GM12878 (cell line): ENCODE measurements around the gene MTF2. TPM values are rescaled to one million over a fixed set of nuclear protein-coding genes. Genes with fewer than 3 reads are reported as not detected.

ENCODE experiments used
- ATAC-seq: fragments of 200-7000 bp; cut with Tn5 transposase; 3 replicates; pipeline ENCODE4 v1.9.1; 2020; ENCODE audit warnings: mild to moderate bottlenecking, moderate library complexity
- BruUV-seq: library from RNA; stranded (reverse); fragments of 400-500 nt; replicated peaks from 2 replicates; lab custom pipeline; 2021; lab: Mats Ljungman, UMichigan
- CTCF ChIA-PET: fragments of 300-600 bp; sonication (Branson Sonifier 250); formaldehyde crosslinking; extraction: SDS; loops from one replicate; lab custom pipeline; 2021; ENCODE audit warnings: inconsistent platforms; lab: Yijun Ruan, JAX
- POLR2A ChIA-PET: fragments of 350-600 bp; formaldehyde crosslinking; extraction: SDS; loops from one replicate; lab custom pipeline; 2021; ENCODE audit warnings: inconsistent platforms; lab: Charles Lee
- RAD21 ChIA-PET: fragments of 300-600 bp; sonication (Branson Sonifier 250); formaldehyde crosslinking; loops from one replicate; lab custom pipeline; 2023; ENCODE audit warnings: antibody characterized with exemption; ENCODE audit not compliant: unreplicated experiment; lab: Charles Lee
- SMC1A ChIA-PET: fragments of 300-600 bp; sonication (Branson Sonifier 250); formaldehyde crosslinking; loops from one replicate; lab custom pipeline; 2023; ENCODE audit not compliant: unreplicated experiment, uncharacterized antibody; lab: Charles Lee
- DNase-seq: peaks from one replicate; pipeline ENCODE4 v3.0.0-alpha.2; 2011; ENCODE audit warnings: low read depth, low spot score
- FAIRE-seq: peaks from 3 replicates; lab custom pipeline; 2011; peaks lifted over from hg19 to GRCh38; lab: Jason Lieb, UNC
- H2AFZ ChIP-seq: 2 replicates; pipeline ENCODE4 v1.6.0; 2011; ENCODE audit warnings: low read depth, low read length, control low read depth; ENCODE audit not compliant: control insufficient read depth
- H3K27ac ChIP-seq: 2 replicates; pipeline ENCODE4 v1.5.1; 2011; ENCODE audit warnings: control low read depth; ENCODE audit not compliant: control insufficient read depth, insufficient read depth
- H3K27me3 ChIP-seq, 2 experiments: replicated peaks in 1 of 2; 2 replicates each; pipeline versions ENCODE4 v1.6.0 to v1.6.1; 2011; ENCODE audit warnings: low read length in 1 of 2; ENCODE audit not compliant: control insufficient read depth in 2 of 2, insufficient read depth in 2 of 2
- H3K36me3 ChIP-seq, 2 experiments: 2 replicates each; pipeline ENCODE4 v1.5.1; 2011; ENCODE audit warnings: low read length in 1 of 2; ENCODE audit not compliant: control insufficient read depth in 2 of 2, insufficient read depth in 2 of 2
- H3K4me1 ChIP-seq: 2 replicates; pipeline ENCODE4 v1.6.1; 2011; ENCODE audit warnings: mild to moderate bottlenecking, low read length, moderate library complexity, mixed read lengths; ENCODE audit not compliant: control insufficient read depth, insufficient read depth
- H3K4me2 ChIP-seq: 2 replicates; pipeline ENCODE4 v1.6.0; 2011; ENCODE audit warnings: control low read depth; ENCODE audit not compliant: control insufficient read depth, insufficient read depth
- H3K4me3 ChIP-seq: fragments of 200-600 bp; sonication (generic); 2 replicates; pipeline ENCODE4 v1.5.1; 2016
- H3K79me2 ChIP-seq: 2 replicates; pipeline ENCODE4 v1.6.0; 2011; ENCODE audit warnings: low read length; ENCODE audit not compliant: control insufficient read depth, insufficient read depth
- H3K9ac ChIP-seq: 2 replicates; pipeline ENCODE4 v1.8.0; 2011; ENCODE audit warnings: low read length, control low read depth, mixed read lengths; ENCODE audit not compliant: control insufficient read depth, insufficient read depth
- H3K9me3 ChIP-seq: replicated peaks from 3 replicates; pipeline ENCODE4 v1.5.1; 2011; ENCODE audit warnings: mild to moderate bottlenecking, low read length; ENCODE audit not compliant: control insufficient read depth, insufficient read depth
- H4K20me1 ChIP-seq: 2 replicates; pipeline ENCODE4 v1.6.0; 2011; ENCODE audit not compliant: control insufficient read depth, insufficient read depth
- BHLHE40 ChIP-seq, 2 experiments: fragments of 450-650 bp in 1 of 2; IDR thresholded peaks; 2 replicates each; pipeline ENCODE4 v1.6.1; 2011 to 2017; ENCODE audit warnings: low read depth in 2 of 2, borderline replicate concordance in 1 of 2, improper control_type of control experiment in 1 of 2, low read length in 1 of 2, mild to moderate bottlenecking in 1 of 2
- CHD1 ChIP-seq: IDR thresholded peaks from 2 replicates; pipeline ENCODE4 v1.6.1; 2012; ENCODE audit warnings: low read depth, low read length, improper control_type of control experiment
- GABPA ChIP-seq: IDR thresholded peaks from 2 replicates; pipeline ENCODE4 v1.6.1; 2014; ENCODE audit warnings: antibody characterized with exemption, low read depth, mild to moderate bottlenecking, inconsistent platforms
- IRF4 ChIP-seq: IDR thresholded peaks from 2 replicates; pipeline ENCODE4 v1.6.1; 2011; ENCODE audit warnings: low read depth, low read length
- JUND ChIP-seq: IDR thresholded peaks from 2 replicates; pipeline ENCODE4 v1.6.1; 2012; ENCODE audit warnings: low read depth, mild to moderate bottlenecking, low read length, improper control_type of control experiment, moderate library complexity
- MXI1 ChIP-seq: fragments of 150-350 bp; IDR thresholded peaks from 2 replicates; pipeline ENCODE4 v1.6.1; 2011; ENCODE audit warnings: low read depth, mild to moderate bottlenecking, inconsistent platforms, low read length, improper control_type of control experiment
- RB1 ChIP-seq: fragments of 450-650 bp; formaldehyde crosslinking; IDR thresholded peaks from 2 replicates; pipeline ENCODE4 v1.6.1; 2017; ENCODE audit warnings: mild to moderate bottlenecking, borderline replicate concordance
- RBBP5 ChIP-seq: fragments of 200-600 bp; sonication (generic); conservative IDR thresholded peaks from 2 replicates; pipeline ENCODE4 v1.6.1; 2016
- TARDBP ChIP-seq: IDR thresholded peaks from 2 replicates; pipeline ENCODE4 v1.6.1; 2016; ENCODE audit warnings: borderline replicate concordance
- ZBED1 ChIP-seq: IDR thresholded peaks from 2 replicates; pipeline ENCODE4 v1.6.1; 2016; ENCODE audit warnings: borderline replicate concordance
- WGBS: methylation state at CpG from one replicate; pipeline ENCODE4 v1.1.6; 2016; ENCODE audit warnings: low lambda C conversion rate; ENCODE audit not compliant: insufficient replicate concordance, insufficient coverage; ENCODE audit errors: missing lambda C conversion rate; 5-methylcytosine and 5-hydroxymethylcytosine counted together
- in situ Hi-C: fragments of 300-500 bp; cut with MboI; formaldehyde crosslinking; loops from 9 replicates; pipeline ENCODE4 v1.14.3; 2018; ENCODE audit warnings: mixed read lengths
- intact Hi-C: fragments of 100-400 bp; cut with micrococcal nuclease; formaldehyde crosslinking; loops from one replicate; pipeline ENCODE4 v1.14.2; 2022; ENCODE audit not compliant: unreplicated experiment
- polyA plus RNA-seq, 11 experiments: library from polyadenylated mRNA; depleted of rRNA in 4 of 11; unstranded in 6 of 11; stranded (reverse) in 5 of 11; fragments of >200 nt; fragmentation: Nextera tagmentation in 4 of 11; fragmentation: Illumina TruSeq in 1 of 11; extraction: Ambion mirVana in 4 of 11; extraction: Trizol in 1 of 11; gene quantifications; 1 replicate in 1 of 11; 2 replicates in 10 of 11; pipeline versions ENCODE4 v1.2.1 to v1.2.3, GENCODE V29; 2011 to 2016; ENCODE audit warnings: inconsistent platforms in 2 of 11, missing spikeins in 2 of 11, low read depth in 1 of 11
- total RNA-seq, 4 experiments: library from RNA; depleted of rRNA in 3 of 4; stranded (reverse); fragments of >200 nt in 3 of 4; fragmentation: Illumina TruSeq in 1 of 4; extraction: Trizol in 1 of 4; gene quantifications; 2 replicates each; pipeline versions ENCODE4 v1.2.1 to v1.2.3, GENCODE V29; 2013 to 2021
- TF ChIP-seq, protein P1 (sequence below): fragments of 450-650 bp; conservative IDR thresholded peaks from 2 replicates; pipeline ENCODE4 v1.6.1; 2017; ENCODE audit warnings: mild to moderate bottlenecking, moderate library complexity
- TF ChIP-seq, protein P2 (sequence below): fragments of 450-650 bp; IDR thresholded peaks from 2 replicates; pipeline ENCODE4 v1.6.1; 2014; ENCODE audit warnings: mild to moderate bottlenecking

Gene MTF2
- total and polyA plus RNA-seq, 10 of the 15 experiments (the other 5 are each of a cell fraction or from before 2014, with no cell fraction given), result 22.6 to 74.9 (median 42.8) TPM

DNA sequence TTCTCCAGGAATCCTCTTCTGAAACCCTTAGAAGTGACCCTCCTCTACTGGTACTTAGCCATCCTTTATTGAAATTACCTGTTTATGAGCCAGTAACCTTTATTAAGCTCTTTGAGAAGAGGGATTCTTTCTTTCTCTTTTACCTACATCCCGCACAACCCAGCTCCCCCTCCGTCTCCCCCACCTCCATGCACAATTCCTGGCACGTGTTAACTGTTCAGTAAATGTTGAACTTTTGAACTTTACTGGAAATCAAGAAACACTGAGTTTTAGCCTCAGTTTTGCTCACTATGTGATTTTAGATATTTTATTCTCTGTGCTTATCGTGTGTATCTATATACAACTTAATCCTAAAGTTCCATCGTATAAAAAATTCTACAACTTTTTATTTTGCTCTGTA, 99.3 kb downstream of the MTF2 start:
- POLR2A ChIA-PET, result interaction anchor here (0.7 to 2.6 kb wide), 6 partner anchors 12 to 216 kb away, joined by 3 to 15 read pairs (median 5); partner anchors contain the start of gene MTF2
- peaks cover 90% of the 10 kb centered on the region for H3K79me2 ChIP-seq
- CTCF ChIA-PET, result interaction anchor here (0.7 to 1.4 kb wide), 2 partner anchors 91 to 98 kb away, joined by 5 to 10 read pairs; no protein-coding TSS in a partner anchor
- peak overlapping the region; percentile 99 for H3K27ac ChIP-seq
- no peak for DNase-seq
- FAIRE-seq, result no peak
- H3K4me2 ChIP-seq, result peak overlapping the region; percentile 89; the same call in 1 of the 2 replicates
- SMC1A ChIA-PET, result interaction anchor here (1.1 to 1.7 kb wide), 5 partner anchors 8 to 98 kb away, joined by 3 to 7 read pairs (median 4); partner anchors contain the start of gene MTF2
- BruUV-seq, result no TSS peak
- H3K4me1 ChIP-seq, result no peaks in the 10 kb centered on the region; the same call in 1 of the 2 replicates
- H3K36me3 ChIP-seq, result peaks cover 2 to 7% of the 10 kb centered on the region in 2 experiments; a peak in 2 of 4 replicates
- RAD21 ChIA-PET, result interaction anchor here (1.1 to 1.4 kb wide), 3 partner anchors 97 to 255 kb away, joined by 3 to 10 read pairs (median 3); no protein-coding TSS in a partner anchor
- intact Hi-C loops (loop anchor here (2.0 to 10.0 kb wide), 2 partner anchors 344 to 668 kb away; partner anchors contain the start of gene RPL5), in situ Hi-C loops (no loop called here)
- H3K27me3 ChIP-seq, result no peaks in the 10 kb centered on the region
- peak; percentile 53 to 59; a peak in 2 of 4 replicates for TF ChIP-seq BHLHE40 (IDR thresholded peaks at IDR 0.05; ENCODE audit: borderline replicate concordance in 1 of 2, low read depth in 2 of 2, low read length in 1 of 2)
- TF ChIP-seq RBBP5, result no peak
- TF ChIP-seq JUND, result no peak
- TF ChIP-seq, protein P1, sequence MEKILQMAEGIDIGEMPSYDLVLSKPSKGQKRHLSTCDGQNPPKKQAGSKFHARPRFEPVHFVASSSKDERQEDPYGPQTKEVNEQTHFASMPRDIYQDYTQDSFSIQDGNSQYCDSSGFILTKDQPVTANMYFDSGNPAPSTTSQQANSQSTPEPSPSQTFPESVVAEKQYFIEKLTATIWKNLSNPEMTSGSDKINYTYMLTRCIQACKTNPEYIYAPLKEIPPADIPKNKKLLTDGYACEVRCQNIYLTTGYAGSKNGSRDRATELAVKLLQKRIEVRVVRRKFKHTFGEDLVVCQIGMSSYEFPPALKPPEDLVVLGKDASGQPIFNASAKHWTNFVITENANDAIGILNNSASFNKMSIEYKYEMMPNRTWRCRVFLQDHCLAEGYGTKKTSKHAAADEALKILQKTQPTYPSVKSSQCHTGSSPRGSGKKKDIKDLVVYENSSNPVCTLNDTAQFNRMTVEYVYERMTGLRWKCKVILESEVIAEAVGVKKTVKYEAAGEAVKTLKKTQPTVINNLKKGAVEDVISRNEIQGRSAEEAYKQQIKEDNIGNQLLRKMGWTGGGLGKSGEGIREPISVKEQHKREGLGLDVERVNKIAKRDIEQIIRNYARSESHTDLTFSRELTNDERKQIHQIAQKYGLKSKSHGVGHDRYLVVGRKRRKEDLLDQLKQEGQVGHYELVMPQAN, result no peak
- TF ChIP-seq RB1, result no peak
- no peak for TF ChIP-seq GABPA
- TF ChIP-seq ZBED1, result no peak
- TF ChIP-seq IRF4, result no peak
- TF ChIP-seq MXI1, result peak; percentile 22; the same call in 1 of the 2 replicates
- TF ChIP-seq, protein P2, sequence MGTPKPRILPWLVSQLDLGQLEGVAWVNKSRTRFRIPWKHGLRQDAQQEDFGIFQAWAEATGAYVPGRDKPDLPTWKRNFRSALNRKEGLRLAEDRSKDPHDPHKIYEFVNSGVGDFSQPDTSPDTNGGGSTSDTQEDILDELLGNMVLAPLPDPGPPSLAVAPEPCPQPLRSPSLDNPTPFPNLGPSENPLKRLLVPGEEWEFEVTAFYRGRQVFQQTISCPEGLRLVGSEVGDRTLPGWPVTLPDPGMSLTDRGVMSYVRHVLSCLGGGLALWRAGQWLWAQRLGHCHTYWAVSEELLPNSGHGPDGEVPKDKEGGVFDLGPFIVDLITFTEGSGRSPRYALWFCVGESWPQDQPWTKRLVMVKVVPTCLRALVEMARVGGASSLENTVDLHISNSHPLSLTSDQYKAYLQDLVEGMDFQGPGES, result no peak
- no peak for TF ChIP-seq CHD1
- TF ChIP-seq TARDBP, result no peak
- H4K20me1 ChIP-seq, result peaks cover 2% of the 10 kb centered on the region; the same call in 1 of the 2 replicates
- H3K9ac ChIP-seq, result peak overlapping the region; percentile 99
- peak overlapping the region; percentile 89 for H3K4me3 ChIP-seq
- no peak overlapping the region for H2AFZ ChIP-seq
- peaks cover 4% of the 10 kb centered on the region for H3K9me3 ChIP-seq
- WGBS, result 2% methylated on average over 5 of the region's 5 CpGs
- no peak for ATAC-seq
